ENCODE measurements around the gene TMEM72.

The TMEM72 gene

DNA sequence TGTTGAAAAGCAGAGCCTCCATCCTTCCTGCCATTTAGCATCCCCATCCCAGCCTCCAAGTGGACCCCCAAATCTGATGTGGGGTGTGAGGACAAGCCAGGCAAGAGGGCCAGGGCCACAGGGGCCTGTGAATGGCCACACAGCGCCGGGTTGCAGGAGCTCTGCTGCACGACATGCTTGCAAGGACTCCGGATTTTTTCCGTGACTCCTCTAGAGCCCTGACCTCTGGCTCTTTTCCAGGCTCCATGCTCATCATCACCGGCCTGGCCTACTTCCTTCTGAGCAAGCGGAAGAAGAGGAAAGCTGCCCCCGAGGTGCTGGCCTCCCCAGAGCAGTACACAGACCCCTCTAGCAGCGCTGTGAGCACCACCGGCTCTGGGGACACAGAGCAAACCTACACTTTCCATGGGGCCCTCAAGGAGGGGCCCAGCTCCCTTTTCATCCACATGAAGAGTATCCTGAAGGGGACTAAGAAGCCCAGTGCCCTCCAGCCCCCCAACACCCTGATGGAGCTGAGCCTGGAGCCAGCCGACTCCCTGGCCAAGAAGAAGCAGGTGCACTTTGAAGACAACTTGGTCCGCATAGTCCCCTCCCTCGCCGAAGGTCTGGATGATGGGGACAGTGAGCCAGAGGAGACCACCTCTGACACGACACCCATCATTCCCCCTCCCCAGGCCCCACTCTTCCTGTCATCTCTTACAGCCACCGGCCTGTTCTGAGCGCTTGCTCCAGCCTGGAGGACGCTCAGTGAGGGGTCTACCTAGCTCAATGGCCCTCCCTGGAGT, 23.5 kb downstream of the TMEM72 start:
- no CpG with 5 or more reads among the region's 18 CpGs for WGBS (ENCODE audit: insufficient coverage, insufficient read length)
- H3K27ac ChIP-seq (ENCODE audit: low read length), result no peak overlapping the region

GRCh38 chr10:44935201-44935965, 24.2 kb downstream of the TMEM72 start:
- Histone ChIP-seq H3K4me3 (ENCODE audit: low read length) (no peak overlapping the region), H3K27me3 (ENCODE audit: control insufficient read depth, insufficient read depth, low read length) (no peaks in the 10 kb centered on the region), H3K4me1 (ENCODE audit: control insufficient read depth, insufficient read depth, low read length) (peaks cover 6% of the 10 kb centered on the region), H3K36me3 (ENCODE audit: control insufficient read depth, insufficient read depth, low read length) (no peaks in the 10 kb centered on the region), H3K27ac (ENCODE audit: low read length) (no peak overlapping the region), H3K9me3 (ENCODE audit: control insufficient read depth, insufficient read depth, low read length) (no peaks in the 10 kb centered on the region)
- no peak for DNase-seq (ENCODE audit: low read depth, low spot score)
- WGBS (ENCODE audit: insufficient coverage, insufficient read length), result no CpG with 5 or more reads among the region's 9 CpGs

More for the DNA sequence above, 23.5 kb downstream of the TMEM72 start:
- DNase-seq (ENCODE audit: low read depth, low spot score), result no peak
- Histone ChIP-seq H3K27me3 (ENCODE audit: control insufficient read depth, insufficient read depth, low read length) (no peaks in the 10 kb centered on the region), H3K9me3 (ENCODE audit: control insufficient read depth, insufficient read depth, low read length) (no peaks in the 10 kb centered on the region), H3K4me3 (ENCODE audit: low read length) (no peak overlapping the region), H3K4me1 (ENCODE audit: control insufficient read depth, insufficient read depth, low read length) (peaks cover 6% of the 10 kb centered on the region), H3K36me3 (ENCODE audit: control insufficient read depth, insufficient read depth, low read length) (no peaks in the 10 kb centered on the region)

DNA sequence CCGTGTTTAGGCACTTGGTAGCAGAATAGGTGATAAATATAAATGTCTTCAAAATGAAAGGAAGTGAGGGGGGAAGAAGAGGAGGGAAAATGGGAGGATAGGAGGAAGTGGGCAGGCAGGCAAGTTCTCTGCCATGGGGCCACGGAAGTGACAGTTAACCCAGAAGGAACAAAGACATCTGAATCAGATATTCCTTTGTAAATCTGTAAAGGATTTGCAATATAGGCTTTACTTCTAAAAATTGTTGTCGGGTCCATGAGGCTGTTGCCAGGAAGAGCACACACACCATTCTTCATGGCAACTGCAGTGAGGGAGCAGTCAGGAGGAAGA, 24.8 kb downstream of the TMEM72 start:
- Histone ChIP-seq H3K4me1 (ENCODE audit: control insufficient read depth, insufficient read depth, low read length) (peaks cover 6% of the 10 kb centered on the region), H3K27me3 (ENCODE audit: control insufficient read depth, insufficient read depth, low read length) (no peaks in the 10 kb centered on the region), H3K4me3 (ENCODE audit: low read length) (no peak overlapping the region), H3K9me3 (ENCODE audit: control insufficient read depth, insufficient read depth, low read length) (no peaks in the 10 kb centered on the region), H3K27ac (ENCODE audit: low read length) (no peak overlapping the region), H3K36me3 (ENCODE audit: control insufficient read depth, insufficient read depth, low read length) (no peaks in the 10 kb centered on the region)
- no CpG with 5 or more reads among the region's 3 CpGs for WGBS (ENCODE audit: insufficient coverage, insufficient read length)
- DNase-seq (ENCODE audit: low read depth, low spot score), result no peak

GRCh38 chr10:44936314-44936975, 25.3 kb downstream of the TMEM72 start:
- H3K9me3 ChIP-seq (ENCODE audit: control insufficient read depth, insufficient read depth, low read length), result no peaks in the 10 kb centered on the region
- no peak overlapping the region for H3K27ac ChIP-seq (ENCODE audit: low read length)
- peaks cover 6% of the 10 kb centered on the region for H3K4me1 ChIP-seq (ENCODE audit: control insufficient read depth, insufficient read depth, low read length)
- no peaks in the 10 kb centered on the region for H3K27me3 ChIP-seq (ENCODE audit: control insufficient read depth, insufficient read depth, low read length)
- H3K36me3 ChIP-seq (ENCODE audit: control insufficient read depth, insufficient read depth, low read length), result no peaks in the 10 kb centered on the region
- DNase-seq (ENCODE audit: low read depth, low spot score), result no peak
- no peak overlapping the region for H3K4me3 ChIP-seq (ENCODE audit: low read length)
- no CpG with 5 or more reads among the region's 7 CpGs for WGBS (ENCODE audit: insufficient coverage, insufficient read length)

DNA sequence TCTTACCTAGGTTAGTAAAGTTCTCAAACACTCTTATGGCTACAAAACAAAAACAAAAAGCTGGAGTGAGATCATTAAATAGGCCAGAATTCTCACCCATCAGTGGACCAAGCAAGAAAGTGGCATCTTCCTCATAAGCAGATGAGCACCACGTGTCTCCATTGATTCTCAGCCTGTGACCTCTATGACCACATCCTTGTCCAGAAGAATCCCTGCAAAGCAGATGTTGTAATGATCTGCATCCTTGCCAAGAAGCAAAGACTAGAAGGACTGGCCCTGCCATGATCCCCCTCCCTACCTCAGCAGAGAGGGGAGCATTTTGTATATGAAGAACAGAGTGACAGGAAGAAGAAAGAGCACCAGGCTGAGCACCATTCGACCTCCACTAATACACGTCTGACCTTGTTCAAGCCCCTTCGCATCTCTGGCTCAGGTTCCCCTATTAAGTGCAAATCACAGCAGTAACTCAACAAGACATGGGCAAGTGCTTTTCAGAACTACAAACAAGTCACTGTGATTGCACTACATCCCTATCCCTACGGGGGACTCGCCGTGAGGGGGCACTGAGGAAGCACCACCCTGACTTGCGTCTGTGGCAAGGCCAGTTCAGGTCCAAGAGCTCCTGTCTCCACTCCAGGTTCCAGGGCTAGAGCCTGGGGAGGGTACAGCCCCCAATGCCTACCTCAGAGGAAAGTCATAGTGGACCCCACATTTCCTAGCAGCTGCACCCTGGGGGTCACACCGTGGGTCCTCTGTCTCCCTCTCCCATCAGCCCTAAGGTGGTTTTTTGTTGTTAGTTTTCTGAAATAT, 26.3 kb downstream of the TMEM72 start:
- Histone ChIP-seq H3K27me3 (ENCODE audit: control insufficient read depth, insufficient read depth, low read length) (no peaks in the 10 kb centered on the region), H3K36me3 (ENCODE audit: control insufficient read depth, insufficient read depth, low read length) (no peaks in the 10 kb centered on the region), H3K27ac (ENCODE audit: low read length) (no peak overlapping the region), H3K4me1 (ENCODE audit: control insufficient read depth, insufficient read depth, low read length) (peaks cover 6% of the 10 kb centered on the region), H3K9me3 (ENCODE audit: control insufficient read depth, insufficient read depth, low read length) (no peaks in the 10 kb centered on the region), H3K4me3 (ENCODE audit: low read length) (no peak overlapping the region)
- no peak for DNase-seq (ENCODE audit: low read depth, low spot score)
- WGBS (ENCODE audit: insufficient coverage, insufficient read length), result no CpG with 5 or more reads among the region's 9 CpGs

DNA sequence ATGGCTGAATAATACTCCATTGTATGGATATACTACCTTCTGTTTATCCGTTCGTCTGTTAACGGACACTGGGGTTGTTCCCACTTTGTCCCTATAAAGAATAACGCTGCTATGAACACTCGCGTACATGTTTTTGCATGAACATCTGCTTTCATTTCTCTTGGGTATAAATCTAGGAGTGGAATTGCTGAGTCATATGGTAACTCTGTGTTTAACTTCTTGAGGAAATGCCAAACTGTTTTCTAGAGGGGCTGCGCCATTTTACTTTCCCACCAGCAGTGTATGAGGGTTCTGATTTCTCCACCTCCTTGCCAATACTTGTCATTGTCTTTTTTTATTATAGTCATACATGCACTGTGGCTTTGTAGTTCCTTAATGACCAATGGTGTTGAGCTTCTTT, 27.8 kb downstream of the TMEM72 start:
- no CpG with 5 or more reads among the region's 7 CpGs for WGBS (ENCODE audit: insufficient coverage, insufficient read length)
- DNase-seq (ENCODE audit: low read depth, low spot score), result no peak
- Histone ChIP-seq H3K4me3 (ENCODE audit: low read length) (no peak overlapping the region), H3K36me3 (ENCODE audit: control insufficient read depth, insufficient read depth, low read length) (no peaks in the 10 kb centered on the region), H3K27ac (ENCODE audit: low read length) (no peak overlapping the region), H3K27me3 (ENCODE audit: control insufficient read depth, insufficient read depth, low read length) (no peaks in the 10 kb centered on the region), H3K4me1 (ENCODE audit: control insufficient read depth, insufficient read depth, low read length) (no peaks in the 10 kb centered on the region; the same call in 1 of the 2 replicates), H3K9me3 (ENCODE audit: control insufficient read depth, insufficient read depth, low read length) (no peaks in the 10 kb centered on the region)

- no peak for DNase-seq (ENCODE audit: low read depth, low spot score)
- Histone ChIP-seq H3K36me3 (ENCODE audit: control insufficient read depth, insufficient read depth, low read length) (no peaks in the 10 kb centered on the region), H3K27ac (ENCODE audit: low read length) (no peak overlapping the region), H3K27me3 (ENCODE audit: control insufficient read depth, insufficient read depth, low read length) (no peaks in the 10 kb centered on the region), H3K4me3 (ENCODE audit: low read length) (no peak overlapping the region), H3K4me1 (ENCODE audit: control insufficient read depth, insufficient read depth, low read length) (no peaks in the 10 kb centered on the region; the same call in 1 of the 2 replicates), H3K9me3 (ENCODE audit: control insufficient read depth, insufficient read depth, low read length) (no peaks in the 10 kb centered on the region)
- no CpG with 5 or more reads among the region's 7 CpGs for WGBS (ENCODE audit: insufficient coverage, insufficient read length)
Measured at GRCh38 chr10:44939691-44940401, 28.7 kb downstream of the TMEM72 start.

DNA sequence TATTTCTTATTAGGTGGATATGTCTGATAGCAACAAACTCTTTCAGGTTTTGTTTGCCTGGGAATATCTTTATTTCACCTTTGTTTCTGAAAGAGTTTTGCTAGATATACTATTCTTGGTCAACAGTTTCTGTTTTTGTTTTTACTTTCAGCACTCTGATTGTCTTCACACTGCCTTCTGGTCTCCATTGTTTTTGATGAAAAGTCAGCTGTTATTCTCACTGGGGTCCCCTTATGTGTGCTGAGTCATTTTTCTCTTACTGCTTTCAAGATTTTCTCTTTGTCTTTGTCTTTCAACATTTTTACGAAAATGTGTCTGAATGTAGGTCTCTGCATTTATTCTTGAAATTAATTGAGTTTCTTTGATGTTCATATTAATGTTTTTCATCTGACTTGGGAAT, 33.2 kb downstream of the TMEM72 start:
- DNase-seq (ENCODE audit: low read depth, low spot score), result no peak
- H3K27me3 ChIP-seq (ENCODE audit: control insufficient read depth, insufficient read depth, low read length), result no peaks in the 10 kb centered on the region
- no peaks in the 10 kb centered on the region for H3K36me3 ChIP-seq (ENCODE audit: control insufficient read depth, insufficient read depth, low read length)
- WGBS (ENCODE audit: insufficient coverage, insufficient read length), result no CpG with 5 or more reads among the region's 1 CpG
- no peak overlapping the region for H3K4me3 ChIP-seq (ENCODE audit: low read length)
- H3K27ac ChIP-seq (ENCODE audit: low read length), result no peak overlapping the region
- H3K4me1 ChIP-seq (ENCODE audit: control insufficient read depth, insufficient read depth, low read length), result no peaks in the 10 kb centered on the region
- H3K9me3 ChIP-seq (ENCODE audit: control insufficient read depth, insufficient read depth, low read length), result no peaks in the 10 kb centered on the region

DNA sequence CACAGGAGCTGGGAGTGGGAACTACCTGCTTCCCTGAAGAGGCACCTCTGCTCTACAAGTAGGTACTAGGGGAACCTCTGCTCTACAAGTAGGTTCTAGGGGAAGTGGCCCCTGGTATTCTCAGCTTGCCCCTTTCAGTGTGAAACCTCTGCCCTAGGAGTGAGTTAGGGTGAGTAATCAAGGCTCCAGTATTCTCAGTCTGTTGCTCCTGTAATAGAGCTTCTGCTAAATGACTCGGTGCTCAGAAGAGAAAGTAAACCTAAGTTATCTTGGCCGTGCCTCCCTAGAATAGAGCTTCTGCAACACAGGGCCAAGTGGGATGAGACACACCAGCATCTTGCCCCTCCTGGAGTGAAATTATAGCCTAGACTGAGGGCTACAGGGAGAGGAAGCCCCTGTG, 35.1 kb downstream of the TMEM72 start:
- Histone ChIP-seq H3K4me3 (ENCODE audit: low read length) (no peak overlapping the region), H3K4me1 (ENCODE audit: control insufficient read depth, insufficient read depth, low read length) (no peaks in the 10 kb centered on the region; the same call in 1 of the 2 replicates), H3K36me3 (ENCODE audit: control insufficient read depth, insufficient read depth, low read length) (no peaks in the 10 kb centered on the region), H3K27me3 (ENCODE audit: control insufficient read depth, insufficient read depth, low read length) (no peaks in the 10 kb centered on the region), H3K27ac (ENCODE audit: low read length) (no peak overlapping the region), H3K9me3 (ENCODE audit: control insufficient read depth, insufficient read depth, low read length) (no peaks in the 10 kb centered on the region)
- DNase-seq (ENCODE audit: low read depth, low spot score), result no peak
- no CpG with 5 or more reads among the region's 2 CpGs for WGBS (ENCODE audit: insufficient coverage, insufficient read length)
